GM10248 (cell line): ENCODE measurements around the gene PNPLA2.

Experiments used
- CTCF ChIA-PET: fragments of 300-600 bp; sonication (Branson Sonifier 250); formaldehyde crosslinking; extraction: SDS; loops from one replicate; lab custom pipeline; 2021; ENCODE audit warnings: antibody characterized with exemption; lab: Yijun Ruan, JAX
- POLR2A ChIA-PET: fragments of 350-650 bp; sonication (Branson Sonifier 250); formaldehyde crosslinking; extraction: SDS; loops from one replicate; lab custom pipeline; 2020; ENCODE audit warnings: antibody characterized with exemption; lab: Yijun Ruan, JAX
- DNase-seq: peaks from one replicate; pipeline ENCODE4 v3.0.0; 2012; ENCODE audit errors: extremely low spot score
- CTCF ChIP-seq: IDR thresholded peaks from 2 replicates; pipeline ENCODE4 v1.5.1; 2012; ENCODE audit warnings: mild to moderate bottlenecking, low read depth; ENCODE audit errors: extremely low read depth, missing control alignments, control extremely low read depth

The PNPLA2 gene

GRCh38 chr11:818396-819128 is at the start of gene PNPLA2:
Gene PNPLA2, plus strand, starts transcription at chr11:818914. Its CDS starts 805 bp downstream, at chr11:819719.
- POLR2A ChIA-PET, result interaction anchor here (0.6 to 2.4 kb wide), 14 partner anchors 8 to 312 kb away, joined by 3 to 35 read pairs (median 4); partner anchors contain the start of genes CD151, CRACR2B, HRAS and RNH1
- CTCF ChIA-PET, result interaction anchor here (1.0 to 2.7 kb wide), 6 partner anchors 7 to 24 kb away, joined by 3 to 11 read pairs (median 6); partner anchors contain the start of genes CD151, CRACR2B, POLR2L and TSPAN4
- no peak for TF ChIP-seq CTCF
- no peak for DNase-seq

- ChIA-PET CTCF (no interaction called here), POLR2A (no interaction called here)
- no peak for TF ChIP-seq CTCF
- no peak for DNase-seq
Measured at GRCh38 chr11:769887-770641, 48.6 kb upstream of the PNPLA2 start.

- DNase-seq, result no peak
- ChIA-PET CTCF (interaction anchor here (0.8 to 1.2 kb wide), 2 partner anchors 13 to 74 kb away, joined by 3 read pairs; no protein-coding TSS in a partner anchor), POLR2A (no interaction called here)
- no peak for TF ChIP-seq CTCF
Measured at GRCh38 chr11:770642-771616, 47.8 kb upstream of the PNPLA2 start.

- TF ChIP-seq CTCF, result no peak
- POLR2A ChIA-PET, result no interaction called here
- no peak for DNase-seq
- CTCF ChIA-PET, result interaction anchor here (1.2 kb wide), 1 partner anchor 75 kb away, joined by 3 read pairs; no protein-coding TSS in a partner anchor
Measured at GRCh38 chr11:771617-772204, 47.0 kb upstream of the PNPLA2 start.

- POLR2A ChIA-PET, result no interaction called here
- CTCF ChIA-PET, result no interaction called here
- no peak for TF ChIP-seq CTCF
- DNase-seq, result no peak
Measured at GRCh38 chr11:772429-773390, 46.0 kb upstream of the PNPLA2 start.
